Lower leg skin (tissue), 3 donors: ENCODE measurements around the gene AMIGO3.

Experiments used
- CTCF ChIP-seq, 3 donors: fragments of 450-650 bp; IDR thresholded peaks; one replicate each; pipeline ENCODE4 v1.5.1; 2016; ENCODE audit warnings: antibody characterized with exemption in 3 of 3, mild to moderate bottlenecking in 3 of 3, moderate library complexity in 2 of 3
- POLR2A ChIP-seq, 2 donors: fragments of 450-650 bp; IDR thresholded peaks; one replicate each; pipeline ENCODE4 v1.6.1; 2016 to 2017; ENCODE audit warnings: antibody characterized with exemption in 2 of 2, mild to moderate bottlenecking in 1 of 2, moderate library complexity in 1 of 2

GRCh38 chr3:49723628-49724551 lies 4.4 kb upstream of the AMIGO3 start, which contains the start of gene GMPPB:
- no peak for TF ChIP-seq CTCF (IDR thresholded peaks at IDR 0.05)
- TF ChIP-seq POLR2A (IDR thresholded peaks at IDR 0.05): no peak
